WTC11 (cell line): Measurements from ENCODE around the gene PLEKHN1.

Experiments
- CBFB ChIP-seq: sonication (generic); formaldehyde crosslinking; IDR thresholded peaks from 2 replicates; pipeline ENCODE4 v1.8.1; 2022; ENCODE audit warnings: mild to moderate bottlenecking, low read depth, missing genetic modification reagents
- CREB1 ChIP-seq: sonication (generic); formaldehyde crosslinking; IDR thresholded peaks from 2 replicates; pipeline ENCODE4 v1.8.0; 2023; ENCODE audit warnings: mild to moderate bottlenecking, missing genetic modification reagents
- CTCF ChIP-seq: fragments of 200-600 bp; IDR thresholded peaks from 2 replicates; pipeline ENCODE4 v1.8.0; 2022; ENCODE audit warnings: antibody characterized with exemption
- FOXJ3 ChIP-seq: sonication (generic); formaldehyde crosslinking; IDR thresholded peaks from 2 replicates; pipeline ENCODE4 v1.9.0; 2021; ENCODE audit warnings: missing genetic modification reagents, mild to moderate bottlenecking, borderline replicate concordance
- FOXK1 ChIP-seq: sonication (generic); formaldehyde crosslinking; IDR thresholded peaks from 2 replicates; pipeline ENCODE4 v1.8.0; 2022; ENCODE audit warnings: mild to moderate bottlenecking, moderate library complexity, missing genetic modification reagents
- MAX ChIP-seq: sonication (generic); formaldehyde crosslinking; IDR thresholded peaks from 2 replicates; pipeline ENCODE4 v1.8.0; 2022; ENCODE audit warnings: mild to moderate bottlenecking, missing genetic modification reagents
- TCF7 ChIP-seq: sonication (generic); formaldehyde crosslinking; IDR thresholded peaks from 2 replicates; pipeline ENCODE4 v1.8.0; 2022; ENCODE audit warnings: mild to moderate bottlenecking, low read depth, missing genetic modification reagents, moderate library complexity
- USF1 ChIP-seq: sonication (generic); formaldehyde crosslinking; IDR thresholded peaks from 2 replicates; pipeline ENCODE4 v1.8.0; 2022; ENCODE audit warnings: mild to moderate bottlenecking, missing genetic modification reagents

GRCh38 chr1:992362-992761 lies 26.1 kb downstream of the PLEKHN1 start:
- TF ChIP-seq CTCF, result no peak
- TF ChIP-seq USF1 (CRISPR knock-in tag), result no peak
- no peak for TF ChIP-seq CBFB
- TF ChIP-seq TCF7, result no peak
- TF ChIP-seq CREB1 (CRISPR knock-in tag), result no peak
- no peak for TF ChIP-seq FOXK1 (CRISPR knock-in tag)
- TF ChIP-seq FOXJ3, result no peak
- no peak for TF ChIP-seq MAX (CRISPR knock-in tag)
